Measurements from ENCODE around the gene PTGES2.

DNA sequence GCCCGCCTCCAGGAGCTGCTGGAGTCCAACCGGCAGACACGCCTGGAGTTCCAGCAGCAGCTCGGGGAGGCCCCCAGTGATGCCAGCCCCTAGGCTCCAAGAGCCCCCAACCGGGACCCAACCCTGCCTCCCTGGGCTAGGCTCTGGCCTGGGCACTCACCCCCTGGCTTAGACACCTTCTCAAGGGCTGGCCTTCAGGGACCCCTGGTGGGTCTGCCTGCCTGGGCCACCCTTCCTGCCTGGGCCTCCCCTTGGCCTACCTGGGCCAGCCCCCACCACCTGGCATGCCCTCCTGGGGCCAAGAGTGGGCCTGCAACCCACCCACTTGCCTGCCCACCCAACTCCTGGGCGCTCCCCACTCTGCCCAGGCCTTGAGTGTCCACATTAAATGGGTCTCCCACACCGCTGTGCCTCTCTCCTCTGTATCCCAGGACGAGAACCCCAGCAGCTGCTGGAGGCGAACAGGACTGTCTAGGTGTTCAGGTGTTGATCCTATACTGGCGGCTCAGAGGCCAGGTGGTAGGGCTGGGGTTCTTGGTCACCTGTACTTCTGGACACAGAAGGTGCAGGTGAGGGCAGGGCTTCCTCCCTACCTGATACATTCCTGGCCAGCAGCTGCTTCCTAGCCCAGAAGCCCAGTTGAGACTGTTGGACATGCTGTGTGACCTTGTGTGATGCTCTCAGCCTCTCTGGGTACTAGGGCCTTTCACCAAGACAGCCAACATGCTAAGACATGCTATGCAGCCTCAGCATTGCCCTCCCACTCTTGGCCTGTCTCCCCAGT is 36.2 kb upstream of the PTGES2 start:
- TF ChIP-seq NEUROD1 (IDR thresholded peaks at IDR 0.05; ENCODE audit: borderline replicate concordance, low read depth, low read length, partially characterized antibody) (no peak), ZNF184 (CRISPR knock-in tag; IDR thresholded peaks at IDR 0.05) (no peak), SAP30 (IDR thresholded peaks at IDR 0.05; ENCODE audit: borderline replicate concordance, insufficient read depth, low read depth, low read length, poor library complexity, severe bottlenecking) (no peak), MYNN (IDR thresholded peaks at IDR 0.05) (no peak), MYNN (CRISPR knock-in tag; IDR thresholded peaks at IDR 0.05) (no peak), SMARCC2 (IDR thresholded peaks at IDR 0.05; ENCODE audit: low read depth) (no peak), EZH2 (IDR thresholded peaks at IDR 0.05; ENCODE audit: borderline replicate concordance, low read depth, low read length) (no peak), CTCF (IDR thresholded peaks at IDR 0.05 in 2 of 3, conservative IDR thresholded peaks at IDR 0.05 in 1 of 3; ENCODE audit: insufficient read depth in 2 of 3, low read depth in 1 of 3, low read length in 3 of 3) (no peak), AFF4 (CRISPR knock-in tag; IDR thresholded peaks at IDR 0.05) (no peak)
